Activated CD4-positive, alpha-beta T cell treated with anti-CD3 and anti-CD28 coated beads, Interleukin-2, Interleukin-4, amounts not matched to agents 100 ng/mL and 50 ng/mL, durations not matched to agents 16 hours and 8 hours (primary cell): ENCODE data around the gene TP53I13.
A peak's percentile ranks its signal among the peaks of the same experiment; 100 is the strongest.

Experiments
- DNase-seq: peaks from one replicate; pipeline ENCODE4 v3.0.0-alpha.2; 2020; ENCODE audit warnings: low spot score

The TP53I13 gene

DNA sequence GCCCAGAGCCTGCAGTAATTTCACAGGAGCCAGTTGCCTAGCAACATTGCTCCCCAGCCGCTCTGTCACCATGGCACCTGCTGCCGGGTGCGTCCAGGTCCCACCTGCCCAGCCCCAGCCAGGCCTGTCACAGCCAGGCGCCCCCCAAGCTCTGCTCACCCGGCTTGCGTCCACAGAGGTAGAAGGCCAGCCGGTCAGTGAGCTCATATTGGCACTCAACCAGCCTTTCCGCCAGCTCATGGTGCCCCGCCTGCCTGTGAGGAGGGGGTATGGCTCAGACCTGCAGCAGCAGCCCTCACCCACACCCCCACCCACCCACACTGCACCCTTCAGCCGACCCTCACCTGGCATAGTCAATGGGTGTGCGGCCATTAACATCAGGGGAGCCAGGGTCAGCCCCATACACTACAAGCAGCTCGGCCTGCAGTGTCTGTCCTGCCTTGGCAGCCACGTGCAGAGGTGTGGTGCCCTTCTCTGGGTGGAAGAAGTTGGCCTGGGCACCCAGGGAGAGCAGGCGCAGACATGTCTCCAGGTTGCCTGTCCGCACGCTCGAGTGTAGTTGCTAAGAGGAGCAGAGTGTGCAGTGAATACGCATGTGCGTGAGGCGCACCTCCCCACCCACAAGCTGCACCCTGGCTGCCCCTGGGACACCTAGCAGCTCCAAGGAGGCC lies 13.2 kb downstream of the TP53I13 start:
- DNase-seq = no peak

DNA sequence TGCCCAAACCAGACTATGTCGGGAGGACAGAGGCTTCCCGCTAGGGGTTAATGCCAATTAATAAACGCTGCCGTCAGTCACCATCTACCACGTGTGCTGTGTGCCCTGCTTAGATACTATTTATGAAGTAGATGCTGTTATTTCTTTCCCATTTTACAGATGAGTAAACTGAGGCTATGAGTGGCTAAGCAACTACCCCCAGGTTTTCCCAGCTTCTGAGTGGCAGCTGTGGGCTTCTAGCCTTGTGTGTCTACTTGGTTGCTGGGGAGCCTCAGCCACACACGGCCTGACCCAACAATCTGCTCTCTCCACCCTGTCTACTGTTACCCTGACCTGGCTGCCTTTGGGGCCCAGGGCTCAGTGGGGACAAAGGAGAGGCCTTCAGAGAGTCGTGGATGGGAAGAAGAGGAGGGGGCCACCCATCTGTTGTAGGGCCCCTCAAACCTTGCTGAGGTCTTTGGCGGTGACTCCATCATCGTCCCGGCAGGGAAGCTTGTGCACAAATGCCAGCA lies 13.8 kb downstream of the TP53I13 start:
- DNase-seq = no peak

DNA sequence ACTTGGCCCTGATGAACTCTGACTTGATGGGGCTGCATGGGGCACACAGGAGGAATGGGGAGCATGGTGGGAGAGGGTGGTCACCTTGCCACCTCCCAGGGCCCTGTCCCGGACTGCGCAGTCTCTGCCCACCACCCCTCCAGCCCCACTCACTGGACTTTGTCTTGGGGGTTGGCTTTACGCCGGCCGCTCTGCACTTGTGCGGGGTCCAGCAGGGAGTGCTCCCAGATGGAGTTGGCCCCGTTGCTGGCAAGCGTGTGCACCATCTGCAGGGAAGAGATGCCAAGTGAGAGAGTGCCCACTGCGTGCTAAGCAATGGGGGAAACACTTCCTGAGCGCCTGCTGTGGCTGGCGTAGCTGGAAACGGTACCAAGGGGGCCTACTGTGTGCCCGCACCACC lies 14.3 kb downstream of the TP53I13 start:
- no peak for DNase-seq

DNA sequence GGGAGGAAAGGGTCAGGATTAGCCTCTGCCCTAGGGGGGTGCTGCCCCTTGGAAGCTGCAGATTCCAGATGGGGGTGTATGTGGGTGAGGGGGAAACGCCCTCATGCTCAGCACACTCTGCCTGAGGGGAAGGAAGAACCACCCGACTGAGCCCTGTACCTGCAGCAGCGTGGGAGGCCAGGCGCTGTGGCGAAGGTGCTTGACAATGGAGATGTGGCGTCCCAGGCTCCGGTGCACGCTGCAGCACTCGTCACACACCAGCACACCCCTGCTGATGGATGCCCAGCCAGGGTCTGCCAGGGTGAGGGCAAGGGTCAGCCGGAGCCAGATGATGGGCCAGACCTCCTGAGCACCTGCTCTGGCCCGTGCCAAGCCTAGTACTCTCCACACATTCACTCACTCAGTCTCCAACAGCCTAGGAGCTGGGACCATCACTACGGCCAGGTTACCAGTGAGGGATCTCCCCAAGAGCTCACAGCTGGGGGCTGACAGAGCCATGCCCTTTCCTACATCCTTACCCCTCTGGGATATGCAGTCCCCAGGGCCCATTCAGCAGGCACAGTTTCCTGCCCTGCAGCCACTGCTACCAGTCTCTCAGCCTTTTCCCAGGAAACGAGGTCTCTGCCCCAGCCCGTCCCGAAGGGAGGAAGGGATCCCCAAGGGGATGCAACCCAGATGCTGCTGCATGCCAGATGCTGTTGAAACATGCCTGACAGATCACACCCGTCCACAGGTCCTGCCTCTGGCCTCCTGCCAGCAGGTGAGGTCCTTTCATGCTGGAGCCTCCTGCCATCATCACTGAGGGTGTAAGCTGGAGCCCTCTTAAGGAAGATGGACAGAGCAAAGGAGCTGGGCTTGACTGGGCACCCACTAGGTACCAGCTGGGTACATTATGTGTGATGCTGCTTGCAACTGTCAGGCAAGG lies 15.1 kb downstream of the TP53I13 start:
- no peak for DNase-seq

DNA sequence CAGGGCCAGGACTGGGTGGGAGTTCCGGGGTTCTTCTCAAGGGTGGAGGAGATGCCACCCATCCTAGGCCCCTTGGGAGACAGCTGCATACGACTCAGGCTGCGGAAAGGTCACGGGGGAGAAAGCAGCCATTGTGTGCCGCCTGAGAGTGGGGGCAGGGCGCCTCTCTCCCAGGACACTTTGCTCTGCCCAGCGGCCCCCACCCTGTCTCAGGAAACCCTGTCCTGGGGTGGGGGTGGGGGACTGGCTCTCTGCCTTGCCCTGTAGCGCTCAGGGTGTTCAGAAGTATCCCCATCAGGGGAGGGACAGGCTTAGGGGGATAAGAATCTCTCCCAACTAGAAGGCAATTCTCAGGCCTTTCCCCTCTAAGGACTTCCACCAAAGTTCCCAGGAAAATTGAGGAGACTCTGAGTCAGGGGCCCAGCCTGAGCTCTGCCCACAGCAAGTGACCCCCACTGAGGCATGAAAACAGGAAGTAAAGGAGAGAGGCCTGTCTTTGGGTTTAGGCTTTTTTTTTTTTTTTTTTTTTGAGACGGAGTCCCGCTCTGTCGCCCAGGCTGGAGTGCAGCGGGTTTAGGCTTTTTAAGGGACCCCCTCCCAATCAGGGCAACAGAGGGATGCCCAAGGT lies 16.1 kb downstream of the TP53I13 start:
- no peak for DNase-seq

DNA sequence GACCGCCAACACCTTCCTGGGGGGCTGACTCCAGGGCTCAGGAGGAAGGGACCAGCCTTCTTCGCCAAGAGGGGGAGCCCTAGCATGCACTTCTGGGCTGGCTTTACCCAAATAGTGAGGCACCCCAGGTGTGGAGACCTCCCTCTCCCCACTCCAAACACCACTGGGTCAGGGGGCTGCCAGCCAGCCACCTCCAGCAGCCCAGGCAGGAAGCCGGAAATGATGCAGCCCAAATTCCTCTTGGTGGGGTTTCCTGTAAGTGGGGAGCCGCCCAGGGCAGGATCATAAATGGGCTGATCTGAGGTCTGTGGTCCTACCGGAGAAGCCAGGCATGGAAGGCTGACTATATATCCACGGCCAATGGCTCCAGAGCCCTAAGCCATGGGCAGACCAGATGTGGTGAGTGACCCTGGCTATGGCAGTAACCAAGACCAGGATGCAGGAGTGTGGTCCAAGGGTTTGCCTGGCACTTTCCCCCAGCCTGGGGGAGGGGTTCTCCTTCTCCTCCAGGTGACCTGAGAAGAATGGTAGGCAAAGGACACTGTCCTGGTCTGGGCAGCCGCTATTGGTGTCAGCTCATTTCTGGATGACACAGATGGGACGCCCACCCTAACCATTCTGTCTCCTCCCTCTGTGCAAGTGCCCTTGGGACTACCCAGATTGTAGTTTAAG lies 16.7 kb downstream of the TP53I13 start:
- DNase-seq = no peak

DNA sequence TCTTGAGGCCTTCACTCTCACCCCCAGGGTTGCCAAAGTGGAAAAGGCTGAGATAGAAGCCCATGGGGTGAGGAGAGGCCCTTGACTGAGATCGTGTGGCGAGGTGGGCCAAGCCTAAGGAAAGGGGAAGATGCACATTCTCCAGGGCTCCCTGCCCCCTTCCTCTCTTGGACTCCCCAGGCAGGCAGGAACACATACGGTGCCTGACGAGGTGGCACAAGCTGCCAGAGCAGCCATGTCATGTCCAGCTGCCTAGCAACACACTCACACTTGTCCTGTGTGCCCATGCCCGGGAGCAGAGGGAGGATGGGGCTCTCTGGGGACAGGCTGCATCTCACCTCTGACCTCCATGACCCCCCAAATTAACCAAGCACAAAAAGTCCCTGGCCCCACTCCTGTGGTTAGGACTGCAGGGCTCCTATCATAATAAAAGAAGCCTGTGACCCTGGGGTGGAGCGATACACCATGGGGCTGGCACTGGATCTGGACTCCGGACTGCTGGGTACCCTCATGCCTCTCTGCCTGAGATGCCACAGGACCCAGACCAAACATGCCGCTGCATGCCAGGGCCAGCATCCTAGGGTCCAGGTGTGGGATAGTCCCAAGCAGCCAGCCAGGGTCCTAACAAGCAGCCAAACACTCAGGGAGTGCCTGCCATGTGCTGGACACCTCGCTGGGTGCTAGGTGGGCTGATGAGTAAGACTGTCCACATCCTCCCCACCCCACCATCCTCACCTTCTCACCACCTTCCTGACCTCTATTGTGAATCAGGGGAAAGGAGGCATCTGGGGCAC lies 18.4 kb downstream of the TP53I13 start:
- no peak for DNase-seq

DNA sequence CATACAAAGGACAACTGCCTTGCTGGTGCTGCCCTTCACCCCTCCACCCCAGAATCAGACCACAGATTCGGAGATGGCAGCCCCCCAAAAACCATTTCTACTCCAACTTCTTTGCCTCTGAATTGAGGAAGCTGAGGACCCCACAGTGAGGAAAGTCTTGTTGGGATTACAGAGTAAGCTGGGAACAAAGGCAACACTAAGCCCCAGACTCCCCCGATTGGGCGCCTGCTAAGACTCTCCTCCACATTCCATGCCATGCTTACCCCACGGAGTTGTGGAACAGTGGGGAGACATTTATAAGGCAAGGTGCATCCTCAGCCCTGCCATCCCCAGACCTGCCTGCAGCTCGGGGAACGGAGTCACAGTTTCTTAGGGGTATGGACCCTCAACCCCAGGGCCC lies 19.1 kb downstream of the TP53I13 start:
- no peak for DNase-seq

DNA sequence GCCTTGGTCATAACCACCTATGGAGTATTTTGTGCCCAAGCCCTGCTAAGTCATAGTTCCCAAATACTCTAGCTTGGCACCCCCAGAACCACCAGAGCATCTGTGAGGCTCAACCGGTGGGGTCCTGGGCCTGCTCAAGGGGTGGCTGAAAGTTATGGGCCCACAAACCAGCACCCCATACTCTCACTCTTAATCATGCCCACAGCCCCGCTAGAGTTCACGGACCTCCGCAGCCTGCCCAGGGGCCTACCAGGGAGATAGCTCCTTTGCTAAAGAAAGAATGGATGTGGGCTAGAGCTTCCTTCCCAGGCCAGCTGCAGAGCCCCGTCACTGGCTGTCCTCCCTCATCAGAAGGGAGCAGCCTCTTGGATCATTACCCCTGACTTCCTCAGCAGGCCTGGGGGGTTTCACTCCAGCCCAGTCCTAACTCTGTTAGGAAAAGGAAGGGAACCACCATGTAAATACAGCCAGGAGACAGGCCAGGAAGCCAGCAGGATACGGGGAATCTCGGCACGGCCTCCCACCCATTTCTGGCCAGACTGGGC lies 19.6 kb downstream of the TP53I13 start:
- DNase-seq = no peak

DNA sequence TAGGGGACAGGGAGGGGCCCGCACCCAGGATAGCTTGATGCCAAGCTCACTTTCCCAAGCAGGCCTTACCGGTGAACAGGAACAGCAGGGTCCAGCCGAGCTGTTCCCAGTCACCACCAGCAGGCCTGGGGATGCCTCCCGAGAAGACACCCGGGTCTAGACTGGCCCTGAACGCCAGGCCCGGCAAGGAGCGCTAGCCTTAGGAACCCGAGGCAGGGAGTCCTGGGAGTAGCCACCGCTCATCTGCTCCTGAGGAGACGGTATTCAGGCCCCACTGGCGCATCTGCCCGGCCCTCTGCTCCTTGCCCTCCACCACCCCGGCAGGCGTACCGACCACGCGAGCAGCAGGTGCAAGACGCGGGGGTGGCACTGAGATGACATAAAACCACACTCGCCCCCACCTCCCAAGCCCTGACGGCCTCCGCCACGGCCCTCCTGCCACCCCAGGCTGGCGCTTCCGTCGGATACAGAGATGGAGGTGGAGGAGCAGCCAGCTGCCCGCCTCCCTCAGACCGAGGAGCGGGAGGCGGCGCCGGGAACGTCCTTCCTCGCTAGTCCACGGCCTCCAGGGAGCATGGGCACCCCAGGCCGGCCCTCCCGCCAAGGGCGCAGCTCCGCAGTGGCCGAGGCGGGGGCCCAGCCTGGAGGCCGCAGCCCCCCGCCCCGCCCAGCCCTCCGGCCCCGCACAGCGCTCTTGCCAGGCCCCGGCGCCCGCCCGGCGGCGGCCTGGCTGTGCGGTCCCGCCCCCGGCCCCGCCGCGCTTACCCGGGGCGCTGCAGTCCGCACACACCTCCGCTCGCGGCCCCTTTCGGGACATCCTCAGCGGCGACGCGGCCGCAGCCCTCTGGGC lies 20.3 kb downstream of the TP53I13 start:
- no peak for DNase-seq

DNA sequence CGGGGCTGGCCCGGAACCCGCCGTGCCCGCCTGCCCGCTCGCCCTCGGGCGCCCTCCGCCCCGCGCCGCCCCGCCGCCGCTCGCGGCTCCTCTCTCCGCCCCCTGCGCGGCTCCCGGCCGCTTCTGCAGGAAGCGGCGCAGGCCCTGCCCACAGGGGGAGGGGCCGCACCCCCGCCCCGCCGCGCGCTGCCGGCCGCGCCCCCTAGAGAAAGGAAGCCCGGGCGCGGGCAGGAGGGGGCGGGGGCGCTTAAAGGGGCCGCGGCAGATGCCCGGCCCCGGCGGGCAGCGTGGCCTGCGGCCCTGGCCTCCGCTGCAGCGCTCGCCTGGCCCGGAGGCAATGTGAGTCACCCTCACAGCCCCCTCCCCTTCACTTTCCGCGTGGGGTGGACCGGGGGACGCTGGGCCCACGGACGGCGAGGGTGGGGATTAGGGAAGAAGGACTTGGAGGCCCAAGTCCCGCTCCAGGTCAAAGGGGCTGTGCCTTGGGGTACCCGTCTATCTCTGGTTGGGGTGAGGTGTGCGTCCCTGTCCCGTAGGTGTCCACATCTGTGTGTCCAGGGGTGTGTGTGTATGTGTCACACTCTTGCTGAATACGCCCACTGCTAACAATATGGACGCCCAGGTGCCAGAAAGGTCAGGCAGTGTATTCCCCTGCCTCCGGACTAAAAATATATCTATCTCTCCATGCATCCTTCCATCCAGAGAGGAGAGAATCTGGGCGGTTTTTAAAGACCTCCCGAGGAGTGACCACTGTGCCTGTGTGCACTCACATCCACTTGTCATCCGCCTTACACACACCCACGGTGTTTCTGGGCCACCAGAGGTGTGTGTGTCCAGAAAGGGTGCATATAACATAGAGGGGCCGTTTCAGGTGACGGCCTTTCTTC lies 21.3 kb downstream of the TP53I13 start, which contains the start of gene GIT1:
Gene GIT1, minus strand, starts transcription at position 125 of the 887 bp plus-strand sequence. CDS start 270 bp downstream, outside the sequence.
- peak; percentile 81 for DNase-seq

DNA sequence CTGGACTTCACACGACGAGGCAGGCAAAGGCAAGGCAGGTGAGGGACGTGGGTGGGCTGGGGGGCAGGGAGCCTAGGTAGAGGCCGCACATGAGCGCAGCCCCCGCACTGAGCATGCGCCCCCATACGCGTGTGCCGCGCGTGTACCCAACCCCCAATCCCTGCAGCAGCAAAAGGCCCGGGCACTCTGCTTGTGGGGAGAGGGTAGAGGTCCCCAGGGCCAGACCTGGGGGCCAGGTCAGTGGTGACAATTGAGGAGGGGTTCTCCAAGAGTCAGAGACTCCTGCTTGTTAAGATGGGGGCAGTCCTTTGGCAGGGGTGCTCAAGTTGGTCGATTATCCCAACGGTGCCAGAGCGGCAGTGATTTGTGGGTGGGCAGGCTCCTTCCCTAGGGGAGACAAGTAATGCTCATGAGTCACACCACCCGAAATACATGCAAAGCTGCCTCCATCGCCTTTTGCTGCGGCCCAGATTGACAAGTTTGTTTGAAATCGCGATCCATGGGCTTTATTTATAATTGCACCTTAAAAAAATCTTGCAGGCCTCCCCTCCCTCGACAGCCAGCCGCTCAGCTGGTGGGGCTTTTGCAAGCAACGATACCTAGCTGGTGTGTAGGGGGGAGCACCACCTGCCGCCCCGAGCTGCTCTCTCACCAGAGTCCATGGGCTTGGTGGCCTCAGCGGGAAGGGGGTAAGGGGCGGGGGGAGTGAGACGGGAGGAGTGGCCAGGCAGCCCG lies 22.1 kb downstream of the TP53I13 start:
- no peak for DNase-seq

DNA sequence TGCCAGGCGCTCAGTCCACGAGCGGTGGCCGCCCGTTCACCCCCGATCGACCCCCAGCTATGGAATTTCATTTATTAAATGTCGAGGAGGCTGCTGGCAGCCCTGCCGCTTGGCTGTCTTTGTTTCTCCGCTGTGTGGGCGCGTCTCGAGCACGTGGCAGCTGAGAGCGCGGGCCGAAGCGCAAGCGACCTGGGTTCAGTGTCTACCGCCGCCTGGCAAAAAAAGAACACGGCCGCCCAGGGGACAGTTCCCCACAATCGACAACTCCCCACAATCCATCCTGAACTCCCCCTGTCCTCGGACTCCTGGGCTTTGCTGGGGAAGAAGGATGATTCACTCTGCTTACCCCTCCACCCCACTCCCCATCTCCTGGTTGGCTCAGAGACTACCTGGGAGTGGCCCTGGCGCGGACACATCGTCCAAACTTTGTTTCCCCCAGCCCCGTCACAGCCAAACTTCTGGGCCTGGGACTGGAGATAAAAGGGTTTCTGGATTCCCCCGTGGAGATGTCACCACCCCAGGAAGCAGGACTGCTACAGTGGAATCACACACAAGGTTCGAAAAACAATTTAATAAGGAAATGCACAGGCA lies 22.7 kb downstream of the TP53I13 start:
- DNase-seq = no peak

DNA sequence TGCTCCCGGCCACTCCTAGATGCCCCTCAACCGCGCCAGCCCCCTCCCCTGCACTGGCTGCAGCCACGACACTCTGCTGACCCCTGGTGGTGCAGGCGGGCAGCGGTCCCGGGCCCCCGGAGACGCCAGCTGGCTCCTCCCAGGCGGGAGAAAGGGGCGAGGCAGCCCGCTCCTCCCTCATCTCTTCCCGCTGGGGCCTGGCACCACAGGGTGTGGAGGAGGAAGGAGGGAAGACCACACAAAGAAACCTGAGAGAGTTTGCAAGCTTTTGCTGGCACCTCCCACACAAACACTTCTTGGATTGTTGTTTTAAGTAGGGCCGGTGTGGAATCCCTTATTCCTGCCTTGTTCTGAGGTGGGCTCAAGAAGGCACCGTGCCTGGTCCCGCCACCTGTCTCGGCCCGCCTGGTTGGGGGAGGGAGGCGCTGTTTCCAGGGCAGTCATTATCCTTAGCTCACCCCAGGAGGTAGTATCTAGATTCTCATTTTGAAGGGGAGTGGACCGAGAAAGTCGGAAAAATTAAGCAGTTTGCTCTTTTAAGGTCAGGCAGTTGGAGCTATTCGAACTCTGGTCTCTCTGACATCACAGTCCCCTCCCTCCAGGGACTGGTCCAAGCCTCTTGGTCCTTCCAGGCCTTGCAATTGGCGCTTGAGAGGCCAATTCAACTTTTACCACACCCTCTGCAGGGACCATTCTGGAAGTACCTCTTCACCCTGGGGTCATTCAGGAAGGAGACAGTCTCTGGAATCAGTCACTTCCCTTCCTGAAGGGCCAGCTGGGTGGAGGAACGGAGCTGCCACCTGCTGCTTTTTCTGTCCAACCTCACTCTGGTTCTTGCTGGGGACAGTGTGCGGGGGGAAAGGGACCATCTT lies 23.5 kb downstream of the TP53I13 start:
- peak; percentile 91 for DNase-seq

DNA sequence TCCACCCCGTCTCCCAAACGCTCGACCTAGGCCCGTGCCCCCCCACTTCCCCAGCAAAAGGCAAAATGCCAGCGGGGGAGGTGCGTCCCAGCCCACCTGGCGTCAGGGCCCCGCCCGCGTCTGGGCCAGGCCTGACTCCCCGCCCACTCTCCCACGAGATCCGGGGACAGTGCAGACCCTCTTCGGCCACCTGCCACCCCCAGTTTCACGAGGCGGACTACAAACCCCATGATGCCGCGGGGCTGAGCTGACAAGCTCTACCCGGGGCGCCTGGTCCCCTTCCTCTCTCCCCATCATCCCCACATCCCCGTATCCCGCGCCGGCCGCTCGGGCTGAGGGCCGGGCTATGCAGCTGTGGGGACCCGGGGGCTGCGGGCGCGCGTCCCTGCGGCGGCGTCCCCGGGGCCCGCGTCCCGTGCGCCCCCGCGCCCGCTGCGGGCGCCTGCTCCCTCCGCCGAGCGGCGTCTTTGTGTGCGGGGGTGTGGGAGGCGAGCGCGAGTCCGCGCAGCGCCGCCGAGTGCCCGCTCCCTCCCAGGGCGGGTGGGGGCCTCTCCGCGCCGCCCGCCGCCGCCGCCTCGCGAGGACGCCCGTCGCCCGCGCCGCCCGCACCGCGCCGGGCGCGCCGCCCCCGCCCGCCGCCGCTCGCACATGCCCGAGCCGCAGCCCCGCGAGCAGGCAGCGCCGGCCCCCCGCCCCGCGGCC lies 24.5 kb downstream of the TP53I13 start, which contains the start of gene ANKRD13B:
Gene ANKRD13B, plus strand, starts transcription at position 283 of the 702 bp plus-strand sequence. CDS start 490 bp downstream, outside the sequence.
- DNase-seq = peak; percentile 60
